Neural progenitor cell (in vitro differentiated cells): ENCODE data around the gene WDR89. TPM values are rescaled to one million over a fixed set of nuclear protein-coding genes. Genes with fewer than 3 reads are reported as not detected.

Experiments used
- DNase-seq: peaks from one replicate; pipeline ENCODE4 v3.0.0-alpha.2; 2016; ENCODE audit warnings: low spot score
- H2AFZ ChIP-seq: fragments of 200-600 bp; sonication (generic); replicated peaks from 2 replicates; pipeline ENCODE4 v1.6.1; 2016; ENCODE audit warnings: antibody characterized with exemption
- H3F3A ChIP-seq: fragments of 200-600 bp; sonication (generic); 2 replicates; pipeline ENCODE4 v1.6.1; 2016; ENCODE audit warnings: antibody characterized with exemption, low read depth
- H3K27ac ChIP-seq: fragments of 200-600 bp; sonication (generic); 2 replicates; pipeline ENCODE4 v1.5.1; 2016; ENCODE audit warnings: mild to moderate bottlenecking
- H3K27me3 ChIP-seq: fragments of 200-600 bp; sonication (generic); 2 replicates; pipeline ENCODE4 v1.6.1; 2016; ENCODE audit warnings: mild to moderate bottlenecking, moderate library complexity
- H3K36me3 ChIP-seq: fragments of 200-600 bp; sonication (generic); 2 replicates; pipeline ENCODE4 v1.5.1; 2016
- H3K4me1 ChIP-seq: fragments of 200-600 bp; sonication (generic); 2 replicates; pipeline ENCODE4 v1.6.1; 2016; ENCODE audit warnings: mixed run types
- H3K4me2 ChIP-seq: fragments of 200-600 bp; sonication (generic); 2 replicates; pipeline ENCODE4 v1.6.1; 2016
- H3K4me3 ChIP-seq: fragments of 200-600 bp; sonication (generic); 2 replicates; pipeline ENCODE4 v1.5.1; 2016
- H3K79me2 ChIP-seq: fragments of 200-600 bp; sonication (generic); 2 replicates; pipeline ENCODE4 v1.6.1; 2016; ENCODE audit warnings: low read depth
- H3K9ac ChIP-seq: fragments of 200-600 bp; sonication (generic); 2 replicates; pipeline ENCODE4 v1.6.1; 2016
- H3K9me3 ChIP-seq: fragments of 200-600 bp; sonication (generic); 2 replicates; pipeline ENCODE4 v1.5.1; 2016; ENCODE audit warnings: low read depth
- H4K20me1 ChIP-seq: fragments of 200-600 bp; sonication (generic); 2 replicates; pipeline ENCODE4 v1.6.1; 2016; ENCODE audit warnings: low read depth
- H3K27ac Mint-ChIP-seq: 3 replicates; pipeline ENCODE4 v1.8.0; 2021; ENCODE audit warnings: mixed read lengths
- H3K27me3 Mint-ChIP-seq: 2 replicates; pipeline ENCODE4 v1.8.0; 2022; ENCODE audit warnings: low read depth, mild to moderate bottlenecking, inconsistent platforms, moderate library complexity, mixed read lengths; ENCODE audit not compliant: insufficient read depth
- H3K36me3 Mint-ChIP-seq: 3 replicates; pipeline ENCODE4 v1.8.0; 2021; ENCODE audit warnings: mixed read lengths
- H3K4me1 Mint-ChIP-seq: 3 replicates; pipeline ENCODE4 v1.8.0; 2021; ENCODE audit warnings: mixed read lengths
- H3K4me3 Mint-ChIP-seq: 3 replicates; pipeline ENCODE4 v1.8.0; 2021; ENCODE audit warnings: mild to moderate bottlenecking, moderate library complexity, mixed read lengths
- H3K9me3 Mint-ChIP-seq: 3 replicates; pipeline ENCODE4 v1.8.0; 2020; ENCODE audit warnings: mixed read lengths
- EZH2 ChIP-seq: fragments of 200-600 bp; sonication (generic); IDR thresholded peaks from 2 replicates; pipeline ENCODE4 v1.6.1; 2017; ENCODE audit warnings: antibody characterized with exemption, mild to moderate bottlenecking, moderate library complexity
- EZH2phosphoT487 ChIP-seq: fragments of 200-600 bp; sonication (generic); IDR thresholded peaks from 2 replicates; pipeline ENCODE4 v1.6.1; 2017; ENCODE audit warnings: antibody characterized with exemption
- total RNA-seq: library from RNA; depleted of rRNA; stranded (reverse); fragments of >200 nt; gene quantifications from 2 replicates; pipeline ENCODE4 v1.2.3, GENCODE V29; 2015; ENCODE audit warnings: low replicate concordance
- TF ChIP-seq, protein P1 (sequence below): fragments of 200-600 bp; sonication (generic); IDR thresholded peaks from 2 replicates; pipeline ENCODE4 v1.5.1; 2017; ENCODE audit warnings: antibody characterized with exemption, mild to moderate bottlenecking

WDR89 gene
- total RNA-seq, 1 donor from 2014 or later = 39.0 TPM

DNA sequence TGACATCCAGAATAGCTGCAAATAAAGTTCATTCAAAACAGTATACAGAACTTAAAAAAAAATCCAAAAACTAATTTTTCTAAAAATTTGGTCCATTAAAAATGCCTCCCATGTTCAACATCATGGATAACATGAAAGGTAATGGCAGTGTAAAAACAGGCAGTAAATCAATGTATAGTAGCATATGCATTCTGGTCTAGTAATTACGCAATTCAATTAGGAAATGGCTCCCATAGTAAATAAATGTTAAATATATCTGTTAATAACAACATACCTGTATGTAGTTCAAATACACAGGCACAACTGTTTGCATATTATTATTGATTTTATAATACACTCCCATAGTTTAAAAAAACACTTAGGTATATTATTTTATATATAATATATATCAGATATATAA is 43.7 kb upstream of the WDR89 start:
- Histone ChIP-seq H3K9ac (no peak overlapping the region), H3K27me3 (no peaks in the 10 kb centered on the region), H3F3A (no peaks in the 10 kb centered on the region), H4K20me1 (no peaks in the 10 kb centered on the region), H3K79me2 (no peaks in the 10 kb centered on the region), H3K9me3 (no peaks in the 10 kb centered on the region), H3K4me2 (no peak overlapping the region), H3K27ac (no peak overlapping the region), H3K36me3 (no peaks in the 10 kb centered on the region), H2AFZ (no peak overlapping the region), H3K4me3 (no peak overlapping the region), H3K4me1 (no peaks in the 10 kb centered on the region)
- no peak overlapping the region for H3K27ac Mint-ChIP-seq
- TF ChIP-seq EZH2phosphoT487 (no peak), EZH2 (no peak)
- TF ChIP-seq, protein P1, sequence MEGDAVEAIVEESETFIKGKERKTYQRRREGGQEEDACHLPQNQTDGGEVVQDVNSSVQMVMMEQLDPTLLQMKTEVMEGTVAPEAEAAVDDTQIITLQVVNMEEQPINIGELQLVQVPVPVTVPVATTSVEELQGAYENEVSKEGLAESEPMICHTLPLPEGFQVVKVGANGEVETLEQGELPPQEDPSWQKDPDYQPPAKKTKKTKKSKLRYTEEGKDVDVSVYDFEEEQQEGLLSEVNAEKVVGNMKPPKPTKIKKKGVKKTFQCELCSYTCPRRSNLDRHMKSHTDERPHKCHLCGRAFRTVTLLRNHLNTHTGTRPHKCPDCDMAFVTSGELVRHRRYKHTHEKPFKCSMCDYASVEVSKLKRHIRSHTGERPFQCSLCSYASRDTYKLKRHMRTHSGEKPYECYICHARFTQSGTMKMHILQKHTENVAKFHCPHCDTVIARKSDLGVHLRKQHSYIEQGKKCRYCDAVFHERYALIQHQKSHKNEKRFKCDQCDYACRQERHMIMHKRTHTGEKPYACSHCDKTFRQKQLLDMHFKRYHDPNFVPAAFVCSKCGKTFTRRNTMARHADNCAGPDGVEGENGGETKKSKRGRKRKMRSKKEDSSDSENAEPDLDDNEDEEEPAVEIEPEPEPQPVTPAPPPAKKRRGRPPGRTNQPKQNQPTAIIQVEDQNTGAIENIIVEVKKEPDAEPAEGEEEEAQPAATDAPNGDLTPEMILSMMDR = no peak
- H3K27me3 Mint-ChIP-seq = peaks cover 3% of the 10 kb centered on the region
- H3K9me3 Mint-ChIP-seq = no peaks in the 10 kb centered on the region
- H3K4me1 Mint-ChIP-seq = no peaks in the 10 kb centered on the region
- no peak overlapping the region for H3K4me3 Mint-ChIP-seq
- no peaks in the 10 kb centered on the region for H3K36me3 Mint-ChIP-seq
- no peak for DNase-seq

GRCh38 chr14:63682727-63683593 is 41.3 kb upstream of the WDR89 start:
- no peaks in the 10 kb centered on the region for H3K36me3 ChIP-seq
- no peak overlapping the region for H3K27ac ChIP-seq
- H3K9me3 ChIP-seq = no peaks in the 10 kb centered on the region
- no peaks in the 10 kb centered on the region for H4K20me1 ChIP-seq
- no peak overlapping the region for H3K4me3 ChIP-seq
- no peaks in the 10 kb centered on the region for H3F3A ChIP-seq
- H3K27me3 ChIP-seq = no peaks in the 10 kb centered on the region
- peaks cover 3% of the 10 kb centered on the region for H3K27me3 Mint-ChIP-seq
- H3K79me2 ChIP-seq = no peaks in the 10 kb centered on the region
- no peak overlapping the region for H3K9ac ChIP-seq
- peaks cover 1% of the 10 kb centered on the region for H3K36me3 Mint-ChIP-seq
- no peak for TF ChIP-seq EZH2
- H3K4me2 ChIP-seq = no peak overlapping the region
- H3K9me3 Mint-ChIP-seq = no peaks in the 10 kb centered on the region
- no peaks in the 10 kb centered on the region for H3K4me1 ChIP-seq
- H2AFZ ChIP-seq = no peak overlapping the region
- H3K4me3 Mint-ChIP-seq = no peak overlapping the region
- no peak overlapping the region for H3K27ac Mint-ChIP-seq
- no peak for DNase-seq
- H3K4me1 Mint-ChIP-seq = no peaks in the 10 kb centered on the region

DNA sequence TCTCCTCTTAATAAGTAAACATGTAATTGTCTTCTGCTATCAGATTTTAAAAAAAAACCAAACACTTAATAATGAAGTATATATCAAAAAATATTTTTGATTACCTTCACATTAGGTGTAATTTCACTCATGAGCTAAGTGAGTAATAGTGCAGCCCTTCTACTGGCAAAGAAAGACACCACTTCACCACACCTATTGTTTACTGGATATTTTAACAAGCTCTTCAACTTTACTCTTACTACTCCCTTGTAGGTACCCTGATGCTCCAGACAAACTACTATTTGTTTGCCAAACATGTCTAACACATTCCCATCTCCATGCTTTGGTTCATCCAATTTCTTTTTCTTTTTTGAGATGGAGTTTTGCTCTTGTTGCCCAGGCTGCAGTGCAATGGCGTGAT is 36.9 kb upstream of the WDR89 start:
- H3K4me3 ChIP-seq = no peak overlapping the region
- no peaks in the 10 kb centered on the region for H3K9me3 Mint-ChIP-seq
- no peak for DNase-seq
- H3K36me3 Mint-ChIP-seq = peaks cover 1% of the 10 kb centered on the region
- peaks cover 2% of the 10 kb centered on the region for H3K27me3 Mint-ChIP-seq
- no peaks in the 10 kb centered on the region for H3K36me3 ChIP-seq
- H3K4me1 Mint-ChIP-seq = no peaks in the 10 kb centered on the region
- no peaks in the 10 kb centered on the region for H4K20me1 ChIP-seq
- H3K9ac ChIP-seq = no peak overlapping the region
- TF ChIP-seq, protein P1 = no peak
- no peak for TF ChIP-seq EZH2
- no peak for TF ChIP-seq EZH2phosphoT487
- no peaks in the 10 kb centered on the region for H3F3A ChIP-seq
- no peaks in the 10 kb centered on the region for H3K9me3 ChIP-seq
- no peak overlapping the region for H3K4me2 ChIP-seq
- H2AFZ ChIP-seq = no peak overlapping the region
- no peak overlapping the region for H3K4me3 Mint-ChIP-seq
- no peaks in the 10 kb centered on the region for H3K4me1 ChIP-seq
- no peaks in the 10 kb centered on the region for H3K27me3 ChIP-seq
- no peaks in the 10 kb centered on the region for H3K79me2 ChIP-seq
- no peak overlapping the region for H3K27ac Mint-ChIP-seq
- H3K27ac ChIP-seq = no peak overlapping the region

DNA sequence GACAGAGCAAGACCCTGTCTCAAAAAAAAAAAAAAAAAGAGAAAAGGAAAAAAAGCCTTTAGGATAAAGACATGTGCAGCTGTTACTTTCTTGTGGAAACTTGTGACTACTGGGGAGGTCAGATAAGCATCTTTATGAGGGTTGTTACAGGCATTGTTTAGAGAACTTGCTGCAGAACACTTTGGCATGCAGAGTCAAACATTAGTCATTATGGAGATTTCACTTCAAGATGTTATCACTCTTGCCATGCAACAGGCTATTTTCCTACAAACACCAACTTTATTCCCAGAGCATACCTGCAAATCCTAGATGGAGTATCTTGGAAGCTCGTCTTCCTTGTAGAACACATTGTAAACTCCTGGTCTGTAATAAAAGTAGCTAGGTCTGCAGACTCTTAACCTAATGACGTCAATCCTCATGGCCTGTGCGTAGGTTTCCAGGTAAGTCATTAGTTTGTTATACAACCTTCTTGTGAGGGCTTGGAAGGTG is 36.3 kb upstream of the WDR89 start:
- Histone ChIP-seq H4K20me1 (no peaks in the 10 kb centered on the region), H3K4me1 (no peaks in the 10 kb centered on the region), H3K9ac (no peak overlapping the region), H3K36me3 (no peaks in the 10 kb centered on the region), H3K4me3 (no peak overlapping the region), H3K4me2 (no peak overlapping the region), H3K79me2 (no peaks in the 10 kb centered on the region), H3F3A (no peaks in the 10 kb centered on the region), H3K27me3 (no peaks in the 10 kb centered on the region), H3K9me3 (no peaks in the 10 kb centered on the region), H3K27ac (no peak overlapping the region), H2AFZ (no peak overlapping the region)
- TF ChIP-seq EZH2 = no peak
- TF ChIP-seq EZH2phosphoT487 = no peak
- TF ChIP-seq, protein P1 = no peak
- no peaks in the 10 kb centered on the region for H3K4me1 Mint-ChIP-seq
- no peak overlapping the region for H3K4me3 Mint-ChIP-seq
- no peak overlapping the region for H3K27ac Mint-ChIP-seq
- H3K36me3 Mint-ChIP-seq = peaks cover 1% of the 10 kb centered on the region
- no peaks in the 10 kb centered on the region for H3K9me3 Mint-ChIP-seq
- peaks cover 5% of the 10 kb centered on the region for H3K27me3 Mint-ChIP-seq
- DNase-seq = no peak
